Stimulated activated CD8-positive, alpha-beta memory T cell treated with anti-CD3 and anti-CD28 coated beads, Interleukin-7, amount 100 ng/mL, for 48 hours (primary cell): ENCODE data around the gene NELL2.
"Not testable (repeated sequence)": the region's sequence is repeated elsewhere in the genome, so short reads cannot be mapped to it uniquely, and the experiment has no call there.

Experiments
- DNase-seq, 2 donors: peaks; one replicate each; pipeline ENCODE4 v3.0.0-alpha.2; 2020; ENCODE audit warnings: low read depth in 1 of 2; ENCODE audit errors: extremely low read depth in 1 of 2

The NELL2 gene

DNA sequence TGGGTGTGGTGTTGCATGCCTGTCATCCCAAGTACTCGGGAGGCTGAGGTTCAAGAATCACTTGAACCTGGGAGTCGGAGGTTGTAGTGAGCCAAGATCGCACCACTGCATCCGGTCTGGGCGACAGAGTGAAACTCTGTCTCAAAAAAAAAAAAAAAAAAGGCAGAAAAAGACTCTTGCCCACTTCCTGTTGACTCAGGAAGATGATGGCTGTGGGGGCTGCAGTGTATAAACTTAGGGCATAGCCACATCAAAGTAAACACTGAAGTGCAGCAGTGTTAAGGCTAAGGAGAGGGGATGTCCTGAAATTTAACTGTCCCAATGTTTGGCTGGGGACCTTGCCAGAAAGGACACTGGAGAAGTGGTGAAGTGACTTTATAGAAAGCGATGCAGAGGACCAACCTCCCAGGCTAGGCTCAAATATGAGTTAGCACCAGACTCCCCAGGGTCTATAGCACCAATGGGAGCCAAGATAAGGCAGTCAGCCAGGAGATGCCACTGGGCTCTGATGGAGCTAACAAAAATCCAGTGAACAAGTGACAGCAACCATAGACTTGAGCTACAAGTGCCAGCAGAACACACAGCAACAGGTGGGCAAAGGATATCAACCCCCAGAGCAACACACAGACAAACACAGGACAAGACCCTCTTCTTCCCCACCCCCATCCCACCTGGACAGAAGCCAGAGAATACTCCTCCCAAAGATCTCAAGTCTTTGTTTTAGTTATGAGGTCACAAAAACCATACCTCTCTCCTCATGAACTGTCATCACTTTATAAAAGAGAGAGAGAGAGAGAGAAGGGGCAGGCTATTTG lies 28.0 kb downstream of the NELL2 start:
- peak; percentile 27 to 64 for DNase-seq

DNA sequence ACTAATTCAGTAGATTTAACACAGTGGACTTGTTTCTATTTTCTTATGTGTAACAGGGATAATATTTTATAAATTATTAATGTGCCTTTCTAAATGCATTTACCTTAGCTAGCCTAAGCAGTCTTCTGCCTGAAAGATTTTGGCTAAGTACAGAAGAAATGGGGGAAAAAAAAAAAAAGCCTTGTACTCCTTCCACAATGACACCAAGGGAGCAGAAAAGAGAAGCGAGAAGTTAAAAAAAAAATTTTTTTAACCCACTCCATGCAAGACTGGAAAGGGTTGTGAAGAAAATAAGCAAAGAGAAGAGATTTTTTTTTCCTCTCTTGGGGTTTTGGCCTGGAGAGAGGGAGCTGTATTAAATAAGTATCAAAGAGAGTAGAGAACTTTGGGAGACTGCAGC lies 28.7 kb downstream of the NELL2 start:
- DNase-seq: no peak

DNA sequence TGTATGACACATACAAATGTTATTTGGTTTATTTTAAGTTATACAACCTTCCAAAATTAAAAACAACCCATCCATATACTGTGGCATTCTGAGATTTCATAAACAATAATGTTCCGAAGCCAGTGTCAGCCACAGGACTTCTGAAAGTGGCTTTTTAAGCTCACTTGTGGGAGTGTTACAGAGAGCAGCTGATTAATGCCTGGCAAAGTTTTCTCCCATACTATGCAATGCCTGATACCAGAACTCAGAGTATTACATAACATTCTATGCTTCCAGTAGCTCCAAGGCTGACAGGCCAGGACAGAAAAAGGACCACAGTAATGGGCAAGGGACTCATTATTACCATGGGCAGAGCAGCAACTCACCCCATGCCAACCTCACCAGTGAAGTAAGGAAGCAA lies 29.3 kb downstream of the NELL2 start:
- DNase-seq: no peak

DNA sequence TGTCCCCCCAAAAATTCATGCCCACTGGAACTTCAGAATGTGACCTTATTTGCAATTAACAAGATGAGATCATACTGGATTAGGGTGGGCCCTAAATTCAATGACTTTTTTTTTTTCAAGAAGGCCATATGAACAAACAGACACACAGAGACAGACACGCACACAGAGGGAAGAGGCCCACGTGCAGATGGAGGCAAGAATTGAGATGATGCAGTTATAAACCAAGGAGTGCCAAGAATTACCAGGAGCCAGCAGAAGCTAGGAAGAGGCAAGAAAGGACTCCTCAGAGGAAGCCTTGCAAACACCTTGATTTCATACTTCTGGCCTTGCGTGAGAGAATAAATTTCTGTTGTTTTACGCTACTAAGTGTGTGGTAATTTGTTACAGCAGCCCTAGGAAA lies 33.4 kb downstream of the NELL2 start:
- DNase-seq: no peak

DNA sequence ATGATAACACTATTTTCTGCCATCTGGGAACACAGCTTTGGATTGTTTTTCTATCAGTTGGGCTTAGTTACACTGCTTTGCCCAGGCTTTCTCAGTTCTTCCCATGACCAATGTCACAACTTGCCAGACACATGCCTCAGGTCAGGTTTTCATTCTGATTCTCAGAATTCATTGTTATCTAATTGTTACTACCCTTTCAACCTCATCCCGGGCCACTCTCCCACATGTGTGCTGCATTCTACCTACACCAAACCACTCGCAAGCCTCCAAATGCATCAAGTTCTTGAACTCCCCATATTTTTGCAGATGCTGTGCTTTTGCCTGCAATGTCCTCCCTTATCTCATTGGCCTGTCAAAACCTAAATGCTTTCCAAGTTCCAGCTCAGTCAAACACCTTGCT lies 36.3 kb downstream of the NELL2 start:
- no peak for DNase-seq

DNA sequence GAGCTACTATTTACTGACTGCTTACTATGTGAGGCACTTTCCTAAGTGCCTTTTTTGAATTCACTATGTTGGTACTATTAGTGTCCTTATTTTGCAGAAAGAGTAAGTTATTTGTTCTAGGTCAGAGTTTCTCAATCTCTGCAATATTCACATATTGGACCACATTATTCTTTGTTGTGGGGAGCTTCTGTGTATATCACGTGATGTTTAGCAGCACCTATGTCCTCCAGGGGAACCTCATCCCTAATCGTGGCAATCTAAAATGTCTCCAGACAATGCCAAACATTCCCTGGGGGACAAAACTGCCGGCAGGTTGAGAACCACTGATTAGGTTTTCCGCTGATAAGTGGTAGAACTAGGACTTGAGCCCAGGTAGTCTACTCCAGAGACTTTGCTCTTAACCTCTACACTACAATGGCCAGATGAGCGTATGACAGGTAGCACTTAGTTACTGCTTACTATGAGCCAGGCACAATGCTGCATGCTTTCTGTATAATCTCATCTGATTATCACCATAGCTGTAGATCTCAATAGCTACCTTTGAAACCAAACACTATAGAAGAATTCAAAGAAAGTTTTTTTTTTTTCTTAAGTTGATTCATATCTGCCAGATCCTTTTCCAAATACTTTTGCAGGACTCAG lies 38.9 kb downstream of the NELL2 start:
- DNase-seq: no peak

DNA sequence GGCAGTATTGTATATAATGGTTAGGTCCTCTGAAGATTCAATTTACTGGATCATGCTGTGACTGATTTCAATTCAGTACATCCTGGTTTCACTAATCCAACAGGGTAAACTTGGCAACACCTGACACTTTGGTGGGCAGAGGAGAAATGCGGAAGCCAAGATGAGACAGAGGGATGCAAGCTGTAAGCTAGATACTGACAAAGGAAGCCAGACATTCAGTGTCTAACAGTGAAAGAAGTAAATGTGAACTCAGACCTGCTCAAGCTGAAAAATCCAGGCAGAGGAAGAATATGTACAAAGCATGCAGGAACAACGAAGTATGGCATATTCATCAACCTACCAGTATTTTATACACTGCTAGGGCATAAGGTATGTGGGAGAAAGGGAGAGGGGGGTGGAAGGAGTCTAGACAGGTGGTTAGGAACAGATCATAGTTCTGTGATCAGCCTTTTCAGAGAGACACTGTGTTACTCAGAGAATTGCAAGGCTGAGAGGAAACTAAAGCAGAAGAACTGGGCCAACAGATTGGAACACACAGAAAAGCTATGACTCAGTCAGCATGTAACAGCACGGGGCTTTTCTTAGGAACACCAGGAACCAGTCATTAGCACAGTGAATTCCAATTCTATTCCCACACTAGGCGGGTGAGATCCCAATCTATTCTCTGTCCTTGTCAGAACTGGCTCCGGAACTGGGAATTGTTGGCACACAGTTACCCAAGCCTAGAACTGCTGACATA lies 40.3 kb downstream of the NELL2 start:
- no peak for DNase-seq

DNA sequence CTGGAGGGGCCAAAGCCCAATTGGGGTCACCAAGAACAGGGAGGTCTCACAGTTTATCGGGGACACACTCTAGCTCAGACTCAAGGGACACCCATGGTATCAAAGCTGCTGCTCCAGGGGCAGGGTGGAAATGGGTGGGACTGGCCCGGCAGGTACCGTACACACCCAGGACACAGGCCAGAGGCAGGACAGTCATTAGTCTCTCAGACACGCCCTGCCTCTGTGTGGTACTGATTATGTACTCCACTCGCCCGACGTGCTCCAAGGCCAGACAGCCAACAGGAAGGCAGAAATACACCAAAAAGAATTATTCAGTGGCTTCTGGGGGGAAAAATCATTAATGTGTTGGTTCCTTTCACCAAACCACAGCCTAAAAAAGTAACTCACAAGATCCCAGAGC lies 41.1 kb downstream of the NELL2 start:
- not testable (repeated sequence) for DNase-seq

DNA sequence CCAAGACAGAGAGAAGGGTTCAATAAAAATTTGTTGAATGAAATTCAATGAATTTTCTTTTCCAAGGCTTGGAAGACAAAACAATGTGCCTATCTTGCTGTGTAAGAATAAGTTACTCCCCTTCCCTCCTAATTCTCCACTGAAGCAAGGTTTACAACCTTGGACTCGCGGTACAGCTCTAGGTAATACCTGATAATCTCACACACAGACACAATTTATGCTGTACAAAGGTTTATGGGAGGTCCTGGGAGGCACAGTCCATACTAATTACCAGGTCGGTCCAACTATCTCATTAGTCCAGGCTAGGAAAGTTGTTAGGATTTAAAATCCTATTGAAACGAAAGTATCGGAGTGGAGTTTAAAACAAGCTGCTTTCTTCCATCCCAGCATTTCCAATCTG lies 42.6 kb downstream of the NELL2 start:
- DNase-seq: no peak

DNA sequence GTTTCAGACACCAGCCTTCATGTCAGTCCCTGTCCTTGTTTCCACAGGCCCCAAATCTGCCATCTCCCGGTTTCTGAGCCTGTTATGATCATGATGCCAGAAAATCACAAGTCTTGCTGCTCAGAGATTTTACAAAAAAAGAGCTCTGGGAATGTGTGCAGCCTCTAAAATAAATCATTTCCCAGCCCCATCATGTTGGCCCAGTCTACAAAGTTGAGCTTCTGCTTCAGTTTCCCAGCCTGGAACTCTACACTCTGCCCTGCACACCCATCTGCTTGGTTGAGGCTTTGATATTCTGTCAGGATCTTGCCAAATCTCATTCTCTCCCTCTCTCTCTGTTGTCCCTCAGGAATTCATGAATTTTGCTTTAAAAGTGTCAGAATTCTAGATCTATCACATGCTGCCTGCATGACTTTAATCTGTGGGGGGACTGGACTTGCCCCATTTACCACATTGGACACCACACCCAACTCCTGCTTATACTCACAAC lies 45.5 kb downstream of the NELL2 start:
- no peak for DNase-seq

DNA sequence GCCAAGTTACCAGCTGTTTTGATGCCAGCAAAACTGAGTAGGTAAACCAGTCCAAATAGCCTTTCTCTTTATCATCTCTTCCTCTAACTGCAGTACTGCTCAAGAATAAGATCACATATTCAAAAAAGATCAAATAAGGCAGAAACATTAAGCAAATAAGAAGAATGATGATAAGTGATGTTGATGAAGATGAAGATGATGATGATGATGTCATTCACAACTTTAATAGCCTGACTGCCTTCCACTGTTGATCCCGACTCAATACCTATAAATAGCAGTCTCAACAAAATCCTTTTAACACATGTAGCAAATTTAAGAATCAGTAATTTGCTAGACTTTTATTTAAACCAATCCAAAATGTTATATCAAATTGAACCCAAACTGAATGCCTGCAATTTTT lies 47.1 kb downstream of the NELL2 start:
- no peak for DNase-seq

DNA sequence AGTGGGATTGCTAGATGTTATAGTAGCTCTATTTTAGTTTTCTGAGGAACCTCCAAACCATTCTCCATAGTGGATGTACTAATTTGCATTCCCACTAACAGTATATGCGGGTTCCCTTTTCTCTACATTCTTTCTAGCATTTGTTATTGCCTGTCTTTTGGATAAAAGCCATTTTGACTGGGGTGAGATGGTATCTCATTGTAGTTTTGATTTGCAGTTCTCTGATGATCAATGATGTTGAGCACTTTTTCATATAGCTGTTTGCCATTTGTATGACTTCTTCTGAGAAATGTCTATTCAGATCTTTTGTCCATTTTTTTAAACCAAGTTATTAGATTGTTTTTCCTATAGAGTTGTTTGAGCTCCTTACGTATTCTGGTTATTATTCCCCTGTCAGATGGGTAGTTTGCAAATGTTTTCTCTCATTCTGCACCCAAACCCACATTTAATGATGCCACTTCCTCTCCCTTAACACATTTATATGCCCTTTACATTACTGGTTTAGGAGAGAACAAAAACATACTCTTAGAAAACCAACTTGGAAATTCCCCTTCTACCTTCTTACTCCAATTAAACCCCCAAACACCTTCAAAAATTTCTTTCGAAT lies 48.2 kb downstream of the NELL2 start:
- DNase-seq: no peak

DNA sequence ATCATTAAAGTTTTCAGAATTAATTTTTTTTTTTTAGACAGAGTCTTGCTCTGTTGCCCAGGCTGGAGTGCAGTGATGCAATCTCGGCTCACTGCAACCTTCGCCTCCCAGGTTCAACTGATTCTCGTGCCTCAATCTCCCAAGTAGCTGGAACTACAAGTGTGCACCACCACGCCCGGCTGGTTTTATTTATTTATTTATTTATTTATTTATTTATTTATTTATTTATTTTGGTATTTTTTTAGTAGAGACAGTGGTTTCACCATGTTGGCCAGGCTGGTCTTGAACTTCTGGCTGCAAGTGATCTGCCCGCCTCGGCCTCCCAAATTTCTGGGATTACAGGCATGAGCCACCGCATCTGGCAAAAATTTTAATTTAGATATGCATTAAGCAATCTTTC lies 54.4 kb downstream of the NELL2 start:
- not testable (repeated sequence) for DNase-seq

DNA sequence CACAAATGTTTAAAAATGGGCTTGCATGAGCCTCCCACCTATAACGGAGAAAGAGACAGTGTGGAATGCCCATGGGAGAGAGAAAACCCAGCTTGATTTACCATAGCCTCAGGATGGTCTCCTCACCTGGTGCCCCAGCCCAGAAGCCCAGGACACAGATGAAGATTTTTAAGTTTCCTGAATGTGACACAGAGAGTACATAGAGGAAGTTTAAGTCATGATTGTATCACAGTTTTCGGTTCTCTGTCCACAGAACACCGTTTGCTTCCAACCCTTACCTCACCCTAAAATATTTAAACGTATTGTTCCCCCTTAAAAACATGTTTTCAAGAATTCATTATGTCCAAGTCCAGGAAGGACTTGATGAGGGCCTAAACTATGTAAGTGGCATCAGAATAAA lies 56.2 kb downstream of the NELL2 start:
- no peak for DNase-seq

DNA sequence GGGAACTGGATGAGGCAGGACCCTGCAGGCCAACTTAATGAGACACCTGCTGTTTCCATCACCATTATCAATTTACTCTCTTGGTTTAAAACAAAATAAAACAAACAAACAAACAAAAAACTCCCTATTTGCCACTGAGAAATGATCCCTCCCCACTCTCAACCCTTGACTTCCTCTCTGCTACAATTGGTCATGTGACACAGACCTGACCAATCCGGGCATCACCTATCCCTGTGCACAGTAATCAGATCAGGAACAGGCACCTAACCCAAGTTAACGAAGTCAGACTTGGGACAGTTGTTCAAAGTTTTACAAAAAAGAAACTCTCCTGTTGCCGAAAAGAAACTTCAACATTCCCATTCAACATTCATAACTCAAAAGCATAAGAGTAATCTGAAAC lies 58.4 kb downstream of the NELL2 start:
- no peak for DNase-seq

DNA sequence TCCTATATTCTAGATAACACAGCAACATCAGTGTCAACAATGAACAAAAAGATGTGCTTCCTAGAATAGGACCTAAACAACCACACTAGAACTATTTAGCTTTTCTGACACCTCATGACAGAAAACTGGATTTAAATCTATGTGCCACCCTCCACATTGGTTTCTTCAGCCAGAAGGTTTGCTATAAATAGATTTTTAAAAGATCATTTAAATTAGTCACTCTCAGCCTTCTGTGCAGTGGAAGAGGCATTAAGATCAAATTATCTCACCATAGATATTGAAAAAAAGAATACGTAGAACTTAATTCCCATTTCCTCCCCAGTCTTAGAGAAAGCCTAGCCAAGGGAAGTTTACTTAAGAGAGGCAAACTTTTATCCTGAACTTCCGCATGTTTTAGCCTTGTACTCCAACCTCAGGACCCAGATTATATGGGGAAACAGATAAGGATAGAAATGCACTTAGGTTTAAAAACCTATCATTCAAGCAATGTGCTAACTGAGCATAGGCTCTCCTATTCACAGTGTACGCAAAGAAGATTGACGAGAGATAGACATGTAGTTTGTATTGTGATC lies 59.6 kb downstream of the NELL2 start:
- DNase-seq: no peak

DNA sequence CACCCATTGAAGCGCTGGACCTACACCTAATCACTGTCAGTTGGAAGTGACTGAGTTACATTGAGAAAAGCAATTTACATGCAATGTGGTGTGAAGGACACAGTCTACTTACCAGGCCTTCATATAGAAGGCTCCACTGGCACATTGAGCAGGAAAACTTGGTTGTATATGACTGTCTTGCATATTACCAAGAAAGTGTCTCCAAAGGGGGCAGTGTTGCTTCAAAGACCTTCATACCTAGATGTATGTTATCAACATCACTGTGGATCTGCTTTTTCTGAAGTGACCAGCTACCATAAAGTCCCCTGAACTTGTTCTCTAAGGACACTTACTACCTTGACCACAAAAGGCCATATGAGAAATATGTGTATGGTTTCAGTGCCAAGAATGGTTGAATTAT lies 64.1 kb downstream of the NELL2 start:
- peak in 1 of 2 donors; percentile 14 for DNase-seq

DNA sequence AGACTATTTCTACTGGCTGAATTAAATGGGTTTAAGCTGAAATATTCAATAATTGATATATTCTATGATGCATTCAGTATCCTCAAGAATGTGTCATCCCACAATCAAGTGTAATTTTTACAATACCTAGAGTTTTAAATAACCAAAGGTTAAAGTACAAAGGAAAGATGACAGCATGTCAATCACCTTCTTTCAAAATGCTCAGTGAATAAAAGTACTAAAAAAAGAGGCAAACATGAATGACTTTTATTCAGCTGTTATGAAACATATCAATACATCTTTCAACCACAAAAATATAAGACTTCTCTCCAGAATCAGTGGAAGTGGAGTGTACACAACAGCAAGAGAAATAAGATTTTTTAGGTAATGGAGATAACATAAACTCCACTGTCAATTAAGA lies 72.0 kb downstream of the NELL2 start:
- no peak for DNase-seq

DNA sequence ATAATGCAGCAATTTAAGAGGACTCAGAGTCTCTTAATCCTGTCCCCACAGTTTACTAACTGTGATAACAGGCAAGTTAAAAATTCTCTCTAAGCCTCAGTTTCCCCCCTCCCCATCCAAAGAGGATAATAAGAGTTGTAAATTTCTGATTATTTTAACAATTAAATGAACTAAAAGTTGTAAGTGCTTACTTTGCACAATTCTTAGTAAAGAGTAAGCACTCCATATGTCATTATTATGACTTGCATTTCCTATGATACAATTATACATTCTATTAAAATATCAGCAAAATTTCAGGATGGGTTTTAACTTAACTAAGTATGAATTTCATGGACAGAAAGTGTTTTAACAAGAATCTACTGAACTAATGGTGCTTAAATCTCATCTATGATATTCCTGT lies 80.1 kb downstream of the NELL2 start:
- no peak for DNase-seq

DNA sequence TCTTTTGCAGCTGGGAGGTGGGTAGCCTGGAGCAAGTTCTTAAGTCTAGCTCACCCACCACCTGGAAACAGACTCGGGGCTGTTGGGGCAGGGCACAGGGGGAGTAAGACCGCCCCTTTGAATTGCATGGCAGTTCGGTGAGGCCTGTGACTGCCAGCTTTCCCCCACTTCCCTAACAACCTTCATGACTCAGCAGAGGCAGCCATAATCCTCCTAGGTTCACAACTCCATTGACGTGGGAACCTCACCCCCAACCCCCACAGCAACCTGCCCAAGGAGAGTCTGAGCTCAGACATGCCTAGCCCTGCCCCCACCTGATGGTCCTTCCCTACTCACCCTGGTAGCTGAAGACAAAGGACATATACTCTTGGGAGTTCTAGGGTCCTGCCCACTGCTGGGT lies 87.4 kb downstream of the NELL2 start:
- no peak for DNase-seq

DNA sequence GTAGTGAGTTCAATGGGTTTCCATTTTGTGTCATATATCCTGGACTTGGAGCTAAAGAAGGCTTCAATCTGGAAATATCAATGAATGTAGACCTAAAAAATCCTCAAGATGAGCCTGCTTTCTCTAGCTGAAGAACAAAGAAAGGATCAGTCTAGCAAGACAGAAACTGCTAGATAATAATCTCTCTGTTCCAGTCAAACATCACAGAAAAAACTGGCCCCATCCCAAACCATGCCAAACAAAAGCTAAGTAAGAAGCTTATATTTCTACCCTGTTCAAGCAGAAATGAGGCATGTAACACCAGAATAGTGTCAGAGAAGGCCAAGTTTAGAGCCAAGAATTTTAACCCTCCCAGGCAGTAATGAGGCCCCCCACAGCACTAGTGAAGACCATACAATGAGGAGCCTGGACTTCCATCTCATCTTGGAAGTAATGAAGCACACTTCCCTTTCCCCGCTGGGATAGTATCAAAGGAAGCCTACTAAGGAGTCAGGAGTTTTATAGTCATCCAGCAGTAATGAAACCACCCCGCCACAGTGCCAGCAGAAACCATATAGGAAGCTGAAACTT lies 95.8 kb downstream of the NELL2 start:
- no peak for DNase-seq
